Measurements from ENCODE around the gene PTGR1. TPM values are rescaled to one million over a fixed set of nuclear protein-coding genes. Genes with fewer than 3 reads are reported as not detected.

Gene PTGR1
- total and polyA plus RNA-seq, 4 donors = 14.0 to 61.0 (median 30.0) TPM

DNA sequence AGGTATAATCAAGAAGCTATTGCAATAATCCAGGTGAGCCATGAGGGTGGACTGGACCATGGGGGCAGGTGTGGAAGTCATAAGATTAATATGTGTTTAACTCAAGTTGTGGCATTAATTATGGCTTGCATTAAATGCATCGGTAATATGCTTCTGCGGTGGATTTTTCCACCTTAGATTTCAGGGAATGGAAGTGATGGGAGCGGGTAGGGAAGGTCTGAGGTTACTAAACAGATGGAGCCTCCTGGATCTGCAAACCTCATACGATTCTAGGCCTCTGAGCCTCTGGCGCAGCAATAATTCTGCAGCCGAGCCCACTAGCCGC is 74.8 kb downstream of the PTGR1 start:
- Histone ChIP-seq H3K27me3 (ENCODE audit: control insufficient read depth in 3 of 3, insufficient read depth in 3 of 3, low read length in 2 of 3) (no peaks in the 10 kb centered on the region), H3K27ac (ENCODE audit: low read depth in 1 of 2, low read length in 1 of 2) (no peak overlapping the region), H3K4me1 (ENCODE audit: control insufficient read depth in 5 of 5, insufficient read depth in 5 of 5, low read length in 5 of 5) (peaks cover 0 to 7% (median 4%) of the 10 kb centered on the region in 5 donors), H3K36me3 (ENCODE audit: control insufficient read depth in 4 of 4, insufficient read depth in 4 of 4, low read length in 4 of 4) (peaks cover 0 to 1% (median 0%) of the 10 kb centered on the region in 4 donors), H3K9ac (ENCODE audit: insufficient read depth in 1 of 2, low read length in 2 of 2) (no peak overlapping the region), H3K9me3 (ENCODE audit: control insufficient read depth in 4 of 4, insufficient read depth in 3 of 4, low read length in 3 of 4) (no peaks in the 10 kb centered on the region), H3K4me3 (peak overlapping the region; percentile 79)
- 36 to 37% methylated on average over 7 of the region's 7 CpGs for WGBS, 2 donors
- ATAC-seq (ENCODE audit: insufficient read depth, low FRiP score) (no peak), DNase-seq (no peak)
- TF ChIP-seq, protein P1, sequence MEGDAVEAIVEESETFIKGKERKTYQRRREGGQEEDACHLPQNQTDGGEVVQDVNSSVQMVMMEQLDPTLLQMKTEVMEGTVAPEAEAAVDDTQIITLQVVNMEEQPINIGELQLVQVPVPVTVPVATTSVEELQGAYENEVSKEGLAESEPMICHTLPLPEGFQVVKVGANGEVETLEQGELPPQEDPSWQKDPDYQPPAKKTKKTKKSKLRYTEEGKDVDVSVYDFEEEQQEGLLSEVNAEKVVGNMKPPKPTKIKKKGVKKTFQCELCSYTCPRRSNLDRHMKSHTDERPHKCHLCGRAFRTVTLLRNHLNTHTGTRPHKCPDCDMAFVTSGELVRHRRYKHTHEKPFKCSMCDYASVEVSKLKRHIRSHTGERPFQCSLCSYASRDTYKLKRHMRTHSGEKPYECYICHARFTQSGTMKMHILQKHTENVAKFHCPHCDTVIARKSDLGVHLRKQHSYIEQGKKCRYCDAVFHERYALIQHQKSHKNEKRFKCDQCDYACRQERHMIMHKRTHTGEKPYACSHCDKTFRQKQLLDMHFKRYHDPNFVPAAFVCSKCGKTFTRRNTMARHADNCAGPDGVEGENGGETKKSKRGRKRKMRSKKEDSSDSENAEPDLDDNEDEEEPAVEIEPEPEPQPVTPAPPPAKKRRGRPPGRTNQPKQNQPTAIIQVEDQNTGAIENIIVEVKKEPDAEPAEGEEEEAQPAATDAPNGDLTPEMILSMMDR (IDR thresholded peaks at IDR 0.05; ENCODE audit: control extremely low read depth, extremely low read depth) = no peak

DNA sequence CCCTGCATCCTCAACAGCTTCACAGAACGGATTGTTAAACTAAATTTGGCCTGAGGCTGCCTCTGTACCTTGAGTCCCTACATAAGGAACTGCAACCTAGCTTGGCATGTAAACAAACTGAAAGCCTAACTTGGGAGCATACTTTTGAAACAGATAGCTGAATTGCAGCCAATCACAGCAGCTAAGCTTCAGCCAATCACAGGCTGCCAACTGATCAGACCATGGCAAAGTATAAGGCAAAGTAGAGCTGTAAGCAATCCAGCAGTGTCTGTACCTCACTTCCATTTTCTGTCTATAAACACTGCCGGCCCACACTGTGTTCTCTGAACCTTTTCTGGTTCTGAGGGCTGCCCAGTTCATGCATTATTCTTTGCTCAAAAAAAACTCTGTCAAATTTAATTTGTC is 83.4 kb downstream of the PTGR1 start:
- Histone ChIP-seq H3K4me3 (no peak overlapping the region), H3K27me3 (ENCODE audit: control insufficient read depth in 3 of 3, insufficient read depth in 3 of 3, low read length in 2 of 3) (no peaks in the 10 kb centered on the region), H3K27ac (ENCODE audit: low read depth in 1 of 2, low read length in 1 of 2) (no peak overlapping the region), H3K36me3 (ENCODE audit: control insufficient read depth in 4 of 4, insufficient read depth in 4 of 4, low read length in 4 of 4) (no peaks in the 10 kb centered on the region), H3K4me1 (ENCODE audit: control insufficient read depth in 5 of 5, insufficient read depth in 5 of 5, low read length in 5 of 5) (no peaks in the 10 kb centered on the region), H3K9ac (ENCODE audit: insufficient read depth in 1 of 2, low read length in 2 of 2) (no peak overlapping the region), H3K9me3 (ENCODE audit: control insufficient read depth in 4 of 4, insufficient read depth in 3 of 4, low read length in 3 of 4) (no peaks in the 10 kb centered on the region)
- no peak for ATAC-seq (ENCODE audit: insufficient read depth, low FRiP score)
- WGBS, 2 donors = 80 to 86% methylated on average over 2 of the region's 2 CpGs
- TF ChIP-seq, protein P1 (IDR thresholded peaks at IDR 0.05; ENCODE audit: control extremely low read depth, extremely low read depth) = no peak
- DNase-seq = no peak

DNA sequence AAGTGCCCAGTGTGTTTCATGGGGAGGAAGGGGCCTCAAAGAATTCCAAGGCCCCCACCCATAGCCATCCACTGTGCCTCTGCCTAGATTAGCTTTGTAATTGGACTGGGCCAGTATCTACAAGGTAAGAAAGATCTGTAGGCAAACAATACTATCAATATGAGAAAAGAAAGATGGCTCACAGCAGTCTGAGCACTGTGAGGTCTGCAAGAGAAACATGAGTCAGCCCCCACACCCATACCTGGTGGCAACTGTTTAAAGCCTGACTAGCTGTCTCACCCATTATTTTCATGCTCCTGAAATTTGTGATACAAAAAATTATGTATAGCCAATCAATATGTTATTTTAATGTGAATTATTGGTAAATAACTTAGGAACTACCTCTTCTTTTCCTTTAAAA is 84.5 kb downstream of the PTGR1 start:
- H3K27me3 ChIP-seq (ENCODE audit: control insufficient read depth in 3 of 3, insufficient read depth in 3 of 3, low read length in 2 of 3) = no peaks in the 10 kb centered on the region
- no peak overlapping the region for H3K4me3 ChIP-seq
- no peaks in the 10 kb centered on the region for H3K9me3 ChIP-seq (ENCODE audit: control insufficient read depth in 4 of 4, insufficient read depth in 3 of 4, low read length in 3 of 4)
- ATAC-seq (ENCODE audit: insufficient read depth, low FRiP score) = no peak
- TF ChIP-seq, protein P1 (IDR thresholded peaks at IDR 0.05; ENCODE audit: control extremely low read depth, extremely low read depth) = no peak
- no peak overlapping the region for H3K27ac ChIP-seq (ENCODE audit: low read depth in 1 of 2, low read length in 1 of 2)
- no peaks in the 10 kb centered on the region for H3K4me1 ChIP-seq (ENCODE audit: control insufficient read depth in 5 of 5, insufficient read depth in 5 of 5, low read length in 5 of 5)
- H3K9ac ChIP-seq (ENCODE audit: insufficient read depth in 1 of 2, low read length in 2 of 2) = no peak overlapping the region
- H3K36me3 ChIP-seq (ENCODE audit: control insufficient read depth in 4 of 4, insufficient read depth in 4 of 4, low read length in 4 of 4) = no peaks in the 10 kb centered on the region
- DNase-seq = no peak

Other genes starting within 250 kb of the PTGR1 start
- gene ECPAS, start 115.3 kb downstream of the PTGR1 start, total RNA-seq = 10 to 100 TPM; 71.5 to 93.2 TPM
- gene ECPAS, start 115.3 kb downstream of the PTGR1 start, polyA plus RNA-seq = 10 to 100 TPM; 17.4 to 22.9 TPM
- 10 to 100 TPM in 1 of 2 donors, 1 to 10 TPM in 1; 4.8 to 20.6 TPM for gene ZNF483, start 74.5 kb downstream of the PTGR1 start, total RNA-seq
- under 1 TPM; 0.14 to 0.69 TPM for gene ZNF483, start 74.5 kb downstream of the PTGR1 start, polyA plus RNA-seq
- 1 to 10 TPM; 5.0 to 6.5 TPM for gene DNAJC25, start 31.7 kb upstream of the PTGR1 start, total RNA-seq
- 1 to 10 TPM; 5.8 to 6.2 TPM for gene DNAJC25, start 31.7 kb upstream of the PTGR1 start, polyA plus RNA-seq
- gene GNG10, start 62.0 kb upstream of the PTGR1 start, total RNA-seq = 10 to 100 TPM; 40.4 to 51.1 TPM
- 10 to 100 TPM; 40.8 to 98.5 TPM for gene GNG10, start 62.0 kb upstream of the PTGR1 start, polyA plus RNA-seq
- under 1 TPM; 0.40 to 0.48 TPM for gene SHOC1, start 195.3 kb upstream of the PTGR1 start, total RNA-seq
- under 1 TPM; 0.18 to 0.44 TPM for gene SHOC1, start 195.3 kb upstream of the PTGR1 start, polyA plus RNA-seq

Measured in lung (tissue), 12 donors.